ENCODE results near the gene COL26A1.
A peak's percentile ranks its signal among the peaks of the same experiment; 100 is the strongest.

COL26A1 gene

GRCh38 chr7:101368422-101369165 lies 5.9 kb downstream of the COL26A1 start:
- no peak for DNase-seq (ENCODE audit: low read depth)
- no peak overlapping the region for H3K4me3 ChIP-seq (ENCODE audit: low read depth, low read length)

DNA sequence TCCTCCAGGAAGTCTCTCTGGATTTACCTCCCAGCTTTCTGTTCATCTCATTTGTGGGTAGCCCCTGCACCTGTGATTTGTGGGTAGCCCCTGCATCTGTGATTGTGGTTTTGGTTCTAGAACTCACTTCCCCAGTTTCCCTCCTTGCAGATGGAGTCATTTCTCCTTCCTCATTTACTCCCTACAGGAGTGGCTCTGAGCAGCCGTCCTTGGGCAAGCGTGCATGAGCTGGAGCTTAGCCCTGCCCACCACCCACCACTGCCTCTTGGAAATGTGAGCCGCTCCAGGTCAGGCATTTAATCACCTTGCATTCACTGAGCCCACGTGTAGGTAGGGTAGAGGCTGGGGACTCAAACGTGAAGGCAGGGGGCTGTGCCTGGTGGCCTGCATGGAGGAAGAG lies 8.2 kb downstream of the COL26A1 start:
- no peak for DNase-seq (ENCODE audit: low read depth)

DNA sequence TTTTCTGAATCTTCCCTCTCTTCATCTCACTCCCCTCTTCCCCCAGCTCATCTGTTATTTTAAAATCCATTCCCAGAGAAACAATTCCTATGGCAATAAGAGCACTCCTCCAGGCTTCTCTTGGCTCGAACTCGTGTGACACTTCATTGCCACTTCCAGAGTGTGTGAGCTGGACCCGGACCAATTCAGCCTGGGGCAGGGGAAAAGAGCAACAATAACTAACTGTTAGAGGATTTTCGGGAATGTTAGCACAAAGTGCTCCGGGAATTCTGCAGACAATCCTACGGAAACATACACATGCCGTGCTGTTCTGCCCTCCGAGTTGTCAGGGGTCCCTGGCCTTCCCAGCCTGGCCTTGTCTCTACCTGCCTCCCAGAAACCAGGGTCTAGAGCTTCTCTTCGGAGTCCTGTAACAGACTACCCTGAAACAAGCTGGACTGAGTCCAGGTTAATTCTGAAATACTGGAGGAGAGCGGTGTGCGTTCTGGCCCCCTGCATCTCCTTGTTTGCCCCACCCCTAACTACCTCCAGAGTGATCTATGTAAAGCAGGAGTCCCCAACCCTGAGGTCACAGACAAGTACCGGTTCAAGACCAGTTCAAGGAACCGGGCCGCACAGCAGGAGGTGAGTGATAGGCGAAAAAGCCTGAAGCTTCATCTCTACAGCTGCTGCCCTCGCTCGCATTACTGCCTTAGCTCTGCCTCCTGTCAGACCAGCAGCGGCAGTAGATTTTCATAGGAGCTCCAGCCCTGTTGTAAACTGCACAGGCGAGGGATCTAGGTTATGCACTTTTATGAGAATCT lies 11.3 kb downstream of the COL26A1 start:
- H3K4me3 ChIP-seq (ENCODE audit: low read depth, low read length): no peak overlapping the region
- DNase-seq (ENCODE audit: low read depth): no peak

More for the DNA sequence above, 8.2 kb downstream of the COL26A1 start:
- no peak overlapping the region for H3K4me3 ChIP-seq (ENCODE audit: low read depth, low read length)

DNA sequence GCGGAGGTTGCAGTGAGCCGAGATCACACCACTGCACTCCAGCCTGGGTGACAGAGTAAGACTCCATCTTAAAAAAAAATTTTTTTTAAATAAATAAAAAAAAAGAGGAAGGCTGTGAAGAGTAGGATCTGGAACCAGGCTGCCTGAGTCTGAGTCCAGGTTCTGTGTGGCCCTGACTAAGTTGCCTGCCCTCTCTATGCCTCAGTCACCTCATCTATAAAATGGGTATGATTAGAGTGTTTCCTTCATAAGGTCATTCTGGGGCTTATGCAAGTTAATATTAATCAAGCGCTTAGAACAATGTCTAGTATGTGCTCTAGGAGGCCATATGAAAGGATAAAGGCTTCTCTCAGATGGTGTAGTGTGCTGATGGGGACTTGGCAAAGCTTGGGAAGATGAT lies 12.3 kb downstream of the COL26A1 start:
- DNase-seq (ENCODE audit: low read depth): no peak

DNA sequence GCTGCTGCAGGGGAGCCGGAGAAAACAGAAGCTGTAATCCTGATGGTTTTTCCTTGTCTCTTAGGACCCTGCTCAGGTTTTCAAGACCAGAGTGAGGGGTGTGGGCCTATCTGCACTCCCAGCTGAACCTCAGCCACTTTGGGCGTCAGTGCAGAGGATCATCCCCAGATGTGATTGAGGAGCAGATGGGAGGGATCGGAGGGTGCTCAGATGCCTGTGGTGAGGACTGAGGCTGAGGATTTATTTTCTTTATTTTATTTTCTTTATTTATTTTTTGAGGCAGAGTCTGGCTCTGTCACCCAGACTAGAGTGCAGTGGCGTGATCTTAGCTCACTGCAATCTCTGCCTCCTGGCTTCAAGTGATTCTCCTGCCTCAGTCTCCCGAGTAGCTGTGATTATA lies 13.9 kb downstream of the COL26A1 start:
- no peak overlapping the region for H3K4me3 ChIP-seq (ENCODE audit: low read depth, low read length)
- DNase-seq (ENCODE audit: low read depth): no peak

More for the DNA sequence above, 12.3 kb downstream of the COL26A1 start:
- no peak overlapping the region for H3K4me3 ChIP-seq (ENCODE audit: low read depth, low read length)

GRCh38 chr7:101377189-101377736 lies 14.6 kb downstream of the COL26A1 start:
- H3K4me3 ChIP-seq (ENCODE audit: low read depth, low read length): no peak overlapping the region
- DNase-seq (ENCODE audit: low read depth): no peak

- no peak overlapping the region for H3K4me3 ChIP-seq (ENCODE audit: low read depth, low read length)
- DNase-seq (ENCODE audit: low read depth): no peak
Observed at GRCh38 chr7:101378751-101379174, 16.1 kb downstream of the COL26A1 start.

DNA sequence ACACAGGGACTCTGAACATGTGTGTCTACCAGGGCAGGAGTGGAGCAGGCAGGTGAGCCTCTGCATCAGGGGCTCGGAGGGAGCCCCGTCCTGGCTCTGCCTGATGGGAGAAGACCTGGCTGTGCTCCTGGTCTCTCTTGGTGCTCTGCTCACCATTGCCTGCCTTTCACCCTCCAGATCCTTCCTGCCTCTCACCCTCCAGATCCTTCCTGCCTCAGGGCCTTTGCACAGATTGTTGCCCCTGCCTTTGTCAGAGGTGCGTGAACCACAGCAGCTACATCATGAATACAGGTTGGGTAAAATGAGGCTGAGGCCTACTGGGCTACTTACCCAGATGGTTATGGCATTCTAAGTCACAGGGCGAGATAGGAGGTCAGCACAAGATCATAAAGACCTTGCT lies 16.6 kb downstream of the COL26A1 start:
- no peak overlapping the region for H3K4me3 ChIP-seq (ENCODE audit: low read depth, low read length)
- DNase-seq (ENCODE audit: low read depth): no peak

DNA sequence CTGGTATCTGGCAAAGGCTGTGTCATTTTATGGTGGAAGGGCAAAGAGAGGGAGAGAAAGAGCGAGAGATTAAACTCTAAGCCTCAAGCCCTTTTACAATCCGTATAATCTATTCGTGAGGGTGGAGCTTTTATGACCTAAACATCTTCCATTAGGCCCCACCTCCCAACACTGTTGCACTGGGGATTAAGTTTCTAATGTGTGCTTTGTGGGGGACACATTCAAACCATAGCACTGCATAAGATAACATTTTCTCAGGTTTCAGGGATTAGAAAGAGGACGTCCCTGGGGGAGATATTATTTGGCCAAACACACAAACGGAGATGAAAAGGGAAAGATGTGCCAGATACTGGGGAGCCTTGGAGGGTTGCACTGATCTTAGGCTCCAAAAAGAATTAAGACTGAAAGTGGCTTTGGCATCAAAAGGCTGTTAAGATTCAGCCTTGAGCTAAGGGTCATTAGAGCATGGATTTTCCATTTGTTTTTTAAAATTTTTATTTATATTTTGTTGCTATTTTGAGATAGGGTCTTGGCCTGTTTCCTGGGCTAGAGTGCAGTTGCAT lies 19.0 kb downstream of the COL26A1 start:
- no peak for DNase-seq (ENCODE audit: low read depth)
- no peak overlapping the region for H3K4me3 ChIP-seq (ENCODE audit: low read depth, low read length)

- H3K4me3 ChIP-seq (ENCODE audit: low read depth, low read length): no peak overlapping the region
- no peak for DNase-seq (ENCODE audit: low read depth)
Observed at GRCh38 chr7:101382937-101383336, 20.3 kb downstream of the COL26A1 start.

- no peak overlapping the region for H3K4me3 ChIP-seq (ENCODE audit: low read depth, low read length)
- no peak for DNase-seq (ENCODE audit: low read depth)
Observed at GRCh38 chr7:101386177-101386557, 23.5 kb downstream of the COL26A1 start.

DNA sequence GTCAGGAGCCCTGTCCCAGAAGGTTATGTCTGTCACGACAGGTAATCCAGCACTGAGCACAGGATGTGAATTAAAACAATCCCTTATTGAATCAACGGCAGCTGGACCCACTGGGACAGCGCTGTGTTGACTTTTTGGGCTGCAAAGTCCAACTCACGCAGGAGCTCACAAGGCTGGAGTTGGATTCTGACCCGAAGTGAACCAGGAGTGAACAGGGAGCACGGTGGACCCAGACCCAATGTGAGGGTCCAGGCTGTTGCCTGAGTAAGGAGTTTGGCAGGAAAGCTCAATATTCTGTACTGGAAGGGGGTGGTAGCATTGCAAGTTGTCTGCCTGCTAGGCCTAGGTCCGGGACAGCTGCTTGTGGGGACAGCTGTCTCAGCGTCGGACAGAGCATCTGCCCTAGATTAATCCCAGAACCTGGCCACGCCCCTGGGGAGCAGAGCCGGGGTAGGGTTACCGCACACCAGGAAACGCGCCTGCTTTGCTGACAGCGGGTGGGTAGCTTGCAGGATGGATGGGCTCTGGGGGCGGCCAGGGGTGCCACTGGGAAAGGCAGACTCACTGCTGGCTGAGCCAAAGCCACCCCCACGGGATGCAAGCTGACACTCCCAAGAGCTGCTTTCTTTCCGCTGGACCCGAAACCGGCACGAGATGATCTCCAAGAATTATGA lies 24.0 kb downstream of the COL26A1 start:
- DNase-seq (ENCODE audit: low read depth): peak; percentile 47
- H3K4me3 ChIP-seq (ENCODE audit: low read depth, low read length): no peak overlapping the region

DNA sequence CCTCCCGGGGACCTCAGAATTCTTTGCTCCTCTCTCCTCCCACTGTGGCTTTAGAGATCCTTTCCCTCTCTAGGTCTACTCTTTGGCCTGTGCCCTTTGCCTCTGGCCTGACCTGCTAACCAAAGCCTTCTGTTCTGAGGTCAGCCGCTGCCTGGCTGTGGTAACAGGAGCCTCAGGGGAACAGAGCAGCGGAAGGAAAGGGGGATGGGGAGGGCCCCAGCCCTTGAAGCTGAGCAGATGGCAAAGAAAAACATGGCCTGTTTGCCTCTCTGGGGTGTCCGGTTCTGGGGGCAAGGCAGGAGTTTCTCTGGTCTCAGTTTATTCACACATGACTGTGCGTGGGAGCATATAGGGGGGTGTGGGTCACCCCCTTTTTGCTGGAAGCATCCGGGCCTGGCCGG lies 28.2 kb downstream of the COL26A1 start:
- DNase-seq (ENCODE audit: low read depth): no peak
- no peak overlapping the region for H3K4me3 ChIP-seq (ENCODE audit: low read depth, low read length)

GRCh38 chr7:101391991-101392390 lies 29.3 kb downstream of the COL26A1 start:
- no peak for DNase-seq (ENCODE audit: low read depth)
- no peak overlapping the region for H3K4me3 ChIP-seq (ENCODE audit: low read depth, low read length)

DNA sequence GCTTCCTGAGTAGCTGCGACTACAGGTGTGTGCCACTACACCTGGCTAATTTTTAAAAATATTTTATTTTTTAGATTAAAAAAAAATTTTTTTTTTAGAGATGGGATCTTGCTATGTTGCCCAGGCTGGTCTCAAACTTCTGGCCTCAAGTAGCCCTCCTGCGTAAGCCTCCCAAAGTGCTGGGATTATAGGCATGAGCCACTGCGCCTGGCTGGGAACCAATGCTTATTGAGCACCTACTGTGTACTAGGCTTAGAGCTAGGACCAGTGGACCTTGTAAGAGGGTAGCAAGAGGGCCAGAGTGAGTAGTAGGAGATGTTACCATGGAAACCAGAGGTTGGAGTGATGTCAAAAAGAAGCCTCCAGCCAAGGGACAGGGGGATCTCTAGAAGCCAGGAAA lies 31.2 kb downstream of the COL26A1 start:
- no peak for DNase-seq (ENCODE audit: low read depth)
- no peak overlapping the region for H3K4me3 ChIP-seq (ENCODE audit: low read depth, low read length)

DNA sequence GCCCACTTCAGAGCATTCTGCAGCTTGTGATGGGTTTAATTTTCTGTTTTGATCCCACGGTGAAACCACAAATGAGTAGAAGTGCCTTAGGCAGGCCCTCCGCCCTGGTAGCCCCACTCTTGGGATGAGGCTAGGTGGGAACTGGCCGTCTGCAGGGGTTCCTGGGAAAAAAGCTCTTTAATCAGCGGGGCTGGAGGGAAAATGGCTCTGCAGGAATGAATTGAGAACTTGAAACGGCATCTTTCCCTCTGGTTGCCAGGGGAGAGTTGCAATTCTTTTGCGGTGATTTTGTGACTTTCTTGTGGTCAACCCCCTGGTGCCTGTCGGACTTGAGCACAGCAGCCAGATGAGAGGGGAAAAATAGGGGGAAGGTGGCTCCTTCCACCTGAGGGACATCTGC lies 32.7 kb downstream of the COL26A1 start:
- no peak overlapping the region for H3K4me3 ChIP-seq (ENCODE audit: low read depth, low read length)
- DNase-seq (ENCODE audit: low read depth): no peak

- DNase-seq (ENCODE audit: low read depth): no peak
- no peak overlapping the region for H3K4me3 ChIP-seq (ENCODE audit: low read depth, low read length)
Observed at GRCh38 chr7:101397243-101397642, 34.6 kb downstream of the COL26A1 start.

GRCh38 chr7:101397770-101398324 lies 35.2 kb downstream of the COL26A1 start:
- DNase-seq (ENCODE audit: low read depth): no peak

More at GRCh38 chr7:101397770-101398324, 35.2 kb downstream of the COL26A1 start:
- H3K4me3 ChIP-seq (ENCODE audit: low read depth, low read length): no peak overlapping the region
